HepG2 (cell line): ENCODE measurements around the gene STRBP. TPM values are rescaled to one million over a fixed set of nuclear protein-coding genes. Genes with fewer than 3 reads are reported as not detected.

ENCODE experiments used
- ATAC-seq: fragments of 200-7000 bp; cut with Tn5 transposase; 3 replicates; pipeline ENCODE4 v1.9.1; 2020; ENCODE audit warnings: mild to moderate bottlenecking, moderate library complexity
- BruUV-seq: library from RNA; stranded (reverse); fragments of 400-500 nt; replicated peaks from 2 replicates; lab custom pipeline; 2021; lab: Mats Ljungman, UMichigan
- CTCF ChIA-PET: fragments of 300-600 bp; formaldehyde crosslinking; extraction: SDS; loops from one replicate; lab custom pipeline; 2021; ENCODE audit warnings: low total read pairs, inconsistent platforms, low intra/inter-chr PET ratio; lab: Yijun Ruan, JAX
- POLR2A ChIA-PET: fragments of 350-600 bp; sonication (Branson Sonifier 250); formaldehyde crosslinking; loops from one replicate; lab custom pipeline; 2020; ENCODE audit warnings: antibody characterized with exemption, inconsistent platforms; lab: Yijun Ruan, JAX
- DNase-seq: peaks from one replicate; pipeline ENCODE4 v3.0.0-alpha.2; 2015; ENCODE audit warnings: low spot score
- FAIRE-seq: peaks from 3 replicates; lab custom pipeline; 2011; peaks lifted over from hg19 to GRCh38; lab: Jason Lieb, UNC
- H2AFZ ChIP-seq: one replicate; pipeline ENCODE4 v1.6.1; 2011; ENCODE audit warnings: low read length, inconsistent platforms
- H3K27ac ChIP-seq: fragments of 300-600 bp; 3 replicates; pipeline ENCODE4 v1.8.0; 2011; ENCODE audit warnings: mixed run types, mild to moderate bottlenecking, mixed read lengths, low read length, inconsistent platforms; ENCODE audit not compliant: insufficient read depth; ENCODE audit errors: extremely low read length
- H3K27me3 ChIP-seq, 2 experiments: fragments of 200-600 bp in 1 of 2; 2 replicates in 1 of 2; 3 replicates in 1 of 2; pipeline versions ENCODE4 v1.6.0 to v1.8.0; 2011; ENCODE audit warnings: low read length in 2 of 2, mild to moderate bottlenecking in 2 of 2, moderate library complexity in 2 of 2, inconsistent platforms in 1 of 2; ENCODE audit not compliant: insufficient read depth in 2 of 2, control insufficient read depth in 1 of 2
- H3K36me3 ChIP-seq, 2 experiments: fragments of 200-600 bp in 1 of 2; replicated peaks in 1 of 2; 2 replicates in 1 of 2; 3 replicates in 1 of 2; pipeline versions ENCODE4 v1.5.1 to v1.8.0; 2011; ENCODE audit warnings: low read length in 2 of 2, inconsistent platforms in 1 of 2; ENCODE audit not compliant: insufficient read depth in 2 of 2, control insufficient read depth in 1 of 2
- H3K4me1 ChIP-seq: 2 replicates; pipeline ENCODE4 v1.5.1; 2012; ENCODE audit warnings: low read length, inconsistent platforms; ENCODE audit not compliant: insufficient read depth
- H3K4me2 ChIP-seq: 2 replicates; pipeline ENCODE4 v1.6.0; 2011; ENCODE audit warnings: low read depth, low read length, inconsistent platforms
- H3K4me3 ChIP-seq, 3 experiments: fragments of 200-600 bp in 1 of 3; sonication (generic), shearing (Covaris generic) in 1 of 3; replicated peaks in 1 of 3; 2 replicates each; pipeline ENCODE4 v1.5.1; 2011 to 2016; ENCODE audit warnings: low read length in 3 of 3, inconsistent platforms in 2 of 3, low read depth in 2 of 3, mild to moderate bottlenecking in 2 of 3, control low read depth in 1 of 3, mixed read lengths in 1 of 3; ENCODE audit not compliant: insufficient read depth in 1 of 3
- H3K79me2 ChIP-seq: one replicate; pipeline ENCODE4 v1.6.1; 2011; ENCODE audit warnings: low read length, inconsistent platforms; ENCODE audit not compliant: insufficient read depth
- H3K9ac ChIP-seq: 2 replicates; pipeline ENCODE4 v1.6.0; 2011; ENCODE audit warnings: mild to moderate bottlenecking, low read depth, low read length, inconsistent platforms; ENCODE audit not compliant: insufficient read depth
- H3K9me3 ChIP-seq: 2 replicates; pipeline ENCODE4 v1.5.1; 2012; ENCODE audit warnings: mild to moderate bottlenecking, low read length
- H4K20me1 ChIP-seq: 2 replicates; pipeline ENCODE4 v1.6.0; 2011; ENCODE audit warnings: inconsistent platforms, mild to moderate bottlenecking, low read length, moderate library complexity; ENCODE audit not compliant: insufficient read depth
- ARID2 ChIP-seq: sonication (generic); formaldehyde crosslinking; IDR thresholded peaks from 2 replicates; pipeline ENCODE4 v1.8.1; 2022; ENCODE audit warnings: mild to moderate bottlenecking, missing genetic modification reagents, borderline replicate concordance
- ARNT2 ChIP-seq: sonication (generic); formaldehyde crosslinking; IDR thresholded peaks from 2 replicates; pipeline ENCODE4 v1.8.0; 2022; ENCODE audit warnings: mild to moderate bottlenecking, low read depth, missing genetic modification reagents, moderate library complexity
- GATAD2A ChIP-seq: IDR thresholded peaks from 2 replicates; pipeline ENCODE4 v1.6.1; 2016
- GMEB1 ChIP-seq: sonication (generic); formaldehyde crosslinking; IDR thresholded peaks from 2 replicates; pipeline ENCODE4 v1.5.1; 2020; ENCODE audit warnings: missing genetic modification reagents, mild to moderate bottlenecking, borderline replicate concordance
- GMEB2 ChIP-seq: IDR thresholded peaks from 2 replicates; pipeline ENCODE4 v1.6.1; 2016; ENCODE audit warnings: missing biosample characterization, missing genetic modification reagents, low read depth
- HNF4G ChIP-seq, 2 experiments: sonication (generic) in 1 of 2; formaldehyde crosslinking in 1 of 2; IDR thresholded peaks; 2 replicates each; pipeline versions ENCODE4 v1.4.0 to v1.6.1; 2011 to 2020; ENCODE audit warnings: borderline replicate concordance in 2 of 2, low read depth in 2 of 2, mild to moderate bottlenecking in 2 of 2, low read length in 1 of 2, missing genetic modification reagents in 1 of 2, moderate library complexity in 1 of 2
- MAFK ChIP-seq, 2 experiments: IDR thresholded peaks in 1 of 2; conservative IDR thresholded peaks in 1 of 2; 2 replicates each; pipeline ENCODE4 v1.6.1; 2011; ENCODE audit warnings: improper control_type of control experiment in 2 of 2, low read length in 2 of 2
- PHF21A ChIP-seq: sonication (generic); formaldehyde crosslinking; IDR thresholded peaks from 2 replicates; pipeline ENCODE4 v1.5.0; 2020; ENCODE audit warnings: mild to moderate bottlenecking, missing genetic modification reagents
- PREB ChIP-seq: sonication (generic); formaldehyde crosslinking; IDR thresholded peaks from 2 replicates; pipeline ENCODE4 v1.4.0; 2020; ENCODE audit warnings: missing genetic modification reagents
- SCMH1 ChIP-seq: sonication (generic); formaldehyde crosslinking; IDR thresholded peaks from 2 replicates; pipeline ENCODE4 v1.9.0; 2021; ENCODE audit warnings: missing genetic modification reagents, mild to moderate bottlenecking, borderline replicate concordance
- SOX5 ChIP-seq: IDR thresholded peaks from 2 replicates; pipeline ENCODE4 v1.6.1; 2016; ENCODE audit warnings: borderline replicate concordance
- ZBTB7A ChIP-seq: sonication (generic); formaldehyde crosslinking; IDR thresholded peaks from 2 replicates; pipeline ENCODE4 v1.8.0; 2022; ENCODE audit warnings: mild to moderate bottlenecking, missing genetic modification reagents
- ZFP1 ChIP-seq: IDR thresholded peaks from 2 replicates; pipeline ENCODE4 v1.6.1; 2016
- ZNF644 ChIP-seq: IDR thresholded peaks from 2 replicates; pipeline ENCODE4 v1.6.1; 2016; ENCODE audit warnings: low read depth
- ZNF720 ChIP-seq: sonication (generic); formaldehyde crosslinking; IDR thresholded peaks from 2 replicates; pipeline ENCODE4 v1.4.0; 2020; ENCODE audit warnings: missing genetic modification reagents
- ZNF740 ChIP-seq: sonication (generic); formaldehyde crosslinking; IDR thresholded peaks from 2 replicates; pipeline ENCODE4 v1.4.0; 2020; ENCODE audit warnings: missing genetic modification reagents
- in situ Hi-C: cut with HindIII; loops from 2 replicates; pipeline ENCODE4 v1.10.0; 2017; ENCODE audit warnings: low pct_unique_long_range_greater_than_20kb; ENCODE audit not compliant: extremely low pct_ligation_motif_present
- intact Hi-C: fragments of 100-400 bp; cut with micrococcal nuclease; formaldehyde crosslinking; loops from one replicate; pipeline ENCODE4 v1.10.0; 2022; ENCODE audit not compliant: unreplicated experiment
- polyA plus RNA-seq, 8 experiments: library from polyadenylated mRNA; depleted of rRNA in 3 of 8; stranded (reverse) in 7 of 8; unstranded in 1 of 8; fragments of >200 nt; fragmentation: Illumina TruSeq in 4 of 8; extraction: Trizol in 4 of 8; gene quantifications; 2 replicates each; pipeline versions ENCODE4 v1.2.1 to v1.2.3, GENCODE V29; 2011 to 2016; ENCODE audit warnings: low read depth in 4 of 8, missing spikeins in 1 of 8, mixed read lengths in 1 of 8; ENCODE audit not compliant: insufficient read depth in 1 of 8
- total RNA-seq, 5 experiments: library from RNA; depleted of rRNA; stranded (reverse); fragments of >200 nt; fragmentation: Illumina TruSeq; extraction: Trizol; gene quantifications; 2 replicates each; pipeline ENCODE4 v1.2.3, GENCODE V29; 2016; ENCODE audit warnings: low read depth in 1 of 5
- TF ChIP-seq, protein P1 (sequence below): IDR thresholded peaks from 2 replicates; pipeline ENCODE4 v1.4.0; 2020; ENCODE audit warnings: mild to moderate bottlenecking, missing genetic modification reagents

The STRBP gene
- total and polyA plus RNA-seq, 2 of the 13 experiments (the other 11 are each of a cell fraction or from before 2014, with no cell fraction given): 14.5 to 38.5 TPM

DNA sequence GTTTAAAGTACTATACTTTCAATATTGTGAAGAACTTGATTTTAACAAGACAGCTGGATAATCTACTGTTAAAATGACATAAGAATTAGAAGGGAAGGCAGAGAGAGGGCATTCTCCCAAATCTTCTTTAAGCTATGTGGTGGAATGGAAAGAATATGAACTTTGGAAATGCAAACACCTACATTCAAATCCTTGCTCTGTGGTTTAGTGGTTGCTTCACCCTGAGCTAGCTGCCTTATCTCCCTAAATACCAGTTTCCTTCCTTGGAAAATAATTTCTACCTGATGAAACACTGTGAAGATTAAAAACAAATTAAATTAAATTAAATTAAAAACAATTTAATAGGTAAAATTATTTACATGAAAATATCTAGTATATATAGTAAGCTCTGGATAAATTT is 136.4 kb downstream of the STRBP start:
- DNase-seq: peak; percentile 51
- Histone ChIP-seq H3K9me3 (no peaks in the 10 kb centered on the region), H3K9ac (no peak overlapping the region), H3K4me3 (no peak overlapping the region), H3K4me2 (no peak overlapping the region; the same call in 1 of the 2 replicates), H3K36me3 (peaks cover 7 to 11% of the 10 kb centered on the region in 2 experiments; a peak in 4 of 5 replicates), H3K79me2 (no peaks in the 10 kb centered on the region), H3K27ac (no peak overlapping the region), H2AFZ (no peak overlapping the region), H3K4me1 (peaks cover 29% of the 10 kb centered on the region), H4K20me1 (no peaks in the 10 kb centered on the region), H3K27me3 (no peaks in the 10 kb centered on the region)
- intact Hi-C loops (no loop called here), in situ Hi-C loops (no loop called here)
- peak; percentile 83 for ATAC-seq
- no TSS peak for BruUV-seq
- peak; percentile 63 for FAIRE-seq
- POLR2A ChIA-PET: no interaction called here
- CTCF ChIA-PET: no interaction called here
- TF ChIP-seq MAFK (conservative IDR thresholded peaks at IDR 0.05 in 1 of 2, IDR thresholded peaks at IDR 0.05 in 1 of 2; ENCODE audit: low read length in 2 of 2) (no peak), GMEB2 (no peak), HNF4G (IDR thresholded peaks at IDR 0.05; ENCODE audit: borderline replicate concordance, low read depth, low read length) (0 out of 2 replicates have a peak, but pooled peaks have one; percentile 31), HNF4G (CRISPR knock-in tag; IDR thresholded peaks at IDR 0.05; ENCODE audit: borderline replicate concordance, low read depth) (no peak), GATAD2A (CRISPR knock-in tag) (0 out of 2 replicates have a peak, but pooled peaks have one; percentile 11), ARID2 (no peak), PHF21A (CRISPR knock-in tag) (no peak), ZFP1 (CRISPR knock-in tag) (no peak), SCMH1 (CRISPR knock-in tag) (no peak), ZNF644 (CRISPR knock-in tag) (no peak), ARNT2 (CRISPR knock-in tag) (no peak), GMEB1 (CRISPR knock-in tag) (no peak), ZBTB7A (no peak), SOX5 (CRISPR knock-in tag) (no peak), PREB (no peak), ZNF720 (CRISPR knock-in tag) (no peak), ZNF740 (no peak)
- TF ChIP-seq, protein P1, sequence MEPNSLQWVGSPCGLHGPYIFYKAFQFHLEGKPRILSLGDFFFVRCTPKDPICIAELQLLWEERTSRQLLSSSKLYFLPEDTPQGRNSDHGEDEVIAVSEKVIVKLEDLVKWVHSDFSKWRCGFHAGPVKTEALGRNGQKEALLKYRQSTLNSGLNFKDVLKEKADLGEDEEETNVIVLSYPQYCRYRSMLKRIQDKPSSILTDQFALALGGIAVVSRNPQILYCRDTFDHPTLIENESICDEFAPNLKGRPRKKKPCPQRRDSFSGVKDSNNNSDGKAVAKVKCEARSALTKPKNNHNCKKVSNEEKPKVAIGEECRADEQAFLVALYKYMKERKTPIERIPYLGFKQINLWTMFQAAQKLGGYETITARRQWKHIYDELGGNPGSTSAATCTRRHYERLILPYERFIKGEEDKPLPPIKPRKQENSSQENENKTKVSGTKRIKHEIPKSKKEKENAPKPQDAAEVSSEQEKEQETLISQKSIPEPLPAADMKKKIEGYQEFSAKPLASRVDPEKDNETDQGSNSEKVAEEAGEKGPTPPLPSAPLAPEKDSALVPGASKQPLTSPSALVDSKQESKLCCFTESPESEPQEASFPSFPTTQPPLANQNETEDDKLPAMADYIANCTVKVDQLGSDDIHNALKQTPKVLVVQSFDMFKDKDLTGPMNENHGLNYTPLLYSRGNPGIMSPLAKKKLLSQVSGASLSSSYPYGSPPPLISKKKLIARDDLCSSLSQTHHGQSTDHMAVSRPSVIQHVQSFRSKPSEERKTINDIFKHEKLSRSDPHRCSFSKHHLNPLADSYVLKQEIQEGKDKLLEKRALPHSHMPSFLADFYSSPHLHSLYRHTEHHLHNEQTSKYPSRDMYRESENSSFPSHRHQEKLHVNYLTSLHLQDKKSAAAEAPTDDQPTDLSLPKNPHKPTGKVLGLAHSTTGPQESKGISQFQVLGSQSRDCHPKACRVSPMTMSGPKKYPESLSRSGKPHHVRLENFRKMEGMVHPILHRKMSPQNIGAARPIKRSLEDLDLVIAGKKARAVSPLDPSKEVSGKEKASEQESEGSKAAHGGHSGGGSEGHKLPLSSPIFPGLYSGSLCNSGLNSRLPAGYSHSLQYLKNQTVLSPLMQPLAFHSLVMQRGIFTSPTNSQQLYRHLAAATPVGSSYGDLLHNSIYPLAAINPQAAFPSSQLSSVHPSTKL: peak; percentile 52
